ENCODE measurements around the gene CDH2.

DNA sequence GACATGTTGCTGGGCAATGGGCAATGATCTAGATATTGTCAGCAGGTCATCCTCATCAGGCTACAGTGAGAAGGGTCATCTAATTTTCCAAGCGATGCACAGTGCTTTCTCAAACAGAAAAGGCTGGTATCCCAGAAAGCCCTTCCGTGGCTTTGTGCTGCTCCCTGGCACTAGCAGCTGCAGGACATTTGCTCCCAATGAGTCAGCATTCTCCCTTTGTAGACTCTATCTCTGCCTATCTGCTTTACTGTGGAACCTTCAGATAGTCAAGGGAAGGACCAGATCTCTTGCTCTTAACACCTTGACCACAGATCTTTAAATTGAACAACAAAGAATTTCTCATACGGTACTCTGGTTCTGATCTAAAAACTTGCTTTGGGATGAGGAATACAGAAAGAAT is 101.4 kb downstream of the CDH2 start:
- TF ChIP-seq EZH2 (IDR thresholded peaks at IDR 0.05; ENCODE audit: borderline replicate concordance): no peak
- TF ChIP-seq, protein P1, sequence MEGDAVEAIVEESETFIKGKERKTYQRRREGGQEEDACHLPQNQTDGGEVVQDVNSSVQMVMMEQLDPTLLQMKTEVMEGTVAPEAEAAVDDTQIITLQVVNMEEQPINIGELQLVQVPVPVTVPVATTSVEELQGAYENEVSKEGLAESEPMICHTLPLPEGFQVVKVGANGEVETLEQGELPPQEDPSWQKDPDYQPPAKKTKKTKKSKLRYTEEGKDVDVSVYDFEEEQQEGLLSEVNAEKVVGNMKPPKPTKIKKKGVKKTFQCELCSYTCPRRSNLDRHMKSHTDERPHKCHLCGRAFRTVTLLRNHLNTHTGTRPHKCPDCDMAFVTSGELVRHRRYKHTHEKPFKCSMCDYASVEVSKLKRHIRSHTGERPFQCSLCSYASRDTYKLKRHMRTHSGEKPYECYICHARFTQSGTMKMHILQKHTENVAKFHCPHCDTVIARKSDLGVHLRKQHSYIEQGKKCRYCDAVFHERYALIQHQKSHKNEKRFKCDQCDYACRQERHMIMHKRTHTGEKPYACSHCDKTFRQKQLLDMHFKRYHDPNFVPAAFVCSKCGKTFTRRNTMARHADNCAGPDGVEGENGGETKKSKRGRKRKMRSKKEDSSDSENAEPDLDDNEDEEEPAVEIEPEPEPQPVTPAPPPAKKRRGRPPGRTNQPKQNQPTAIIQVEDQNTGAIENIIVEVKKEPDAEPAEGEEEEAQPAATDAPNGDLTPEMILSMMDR (IDR thresholded peaks at IDR 0.05; ENCODE audit: poor library complexity): no peak
